HEK293 (cell line): ENCODE data around the gene SOX2.

Source experiments
- CTCF ChIA-PET: fragments of 350-600 bp; formaldehyde crosslinking; extraction: SDS; loops from one replicate; lab custom pipeline; 2021; ENCODE audit warnings: antibody characterized with exemption; lab: Yijun Ruan, JAX
- POLR2A ChIA-PET: fragments of 300-600 bp; formaldehyde crosslinking; extraction: SDS; loops from one replicate; lab custom pipeline; 2020; ENCODE audit warnings: antibody characterized with exemption, inconsistent platforms; lab: Yijun Ruan, JAX
- H3K27ac ChIP-seq: fragments of 200-500 bp; sonication (Bioruptor generic); 2 replicates; pipeline ENCODE4 v1.5.1; 2014; ENCODE audit warnings: low read depth, low read length, control low read depth, inconsistent platforms; ENCODE audit errors: extremely low read depth
- H3K36me3 ChIP-seq, 2 experiments: fragments of 200-500 bp in 1 of 2; sonication (Bioruptor generic) in 1 of 2; 1 replicate in 1 of 2; 2 replicates in 1 of 2; pipeline ENCODE4 v1.5.1; 2014 to 2017; ENCODE audit warnings: inconsistent platforms in 2 of 2, low read length in 2 of 2; ENCODE audit not compliant: control insufficient read depth in 2 of 2, insufficient read depth in 1 of 2
- H3K4me1 ChIP-seq: fragments of 200-500 bp; sonication (Bioruptor generic); 2 replicates; pipeline ENCODE4 v1.5.1; 2014; ENCODE audit warnings: mild to moderate bottlenecking, low read length, inconsistent platforms; ENCODE audit not compliant: control insufficient read depth, insufficient read depth
- H3K4me3 ChIP-seq: 2 replicates; pipeline ENCODE4 v1.5.1; 2011; ENCODE audit warnings: low read depth, mild to moderate bottlenecking, control low read depth, low read length, moderate library complexity
- H3K9me3 ChIP-seq: fragments of 200-500 bp; sonication (Bioruptor generic); 2 replicates; pipeline ENCODE4 v1.5.1; 2014; ENCODE audit warnings: low read depth, low read length, inconsistent platforms; ENCODE audit not compliant: control insufficient read depth, insufficient read depth
- AEBP2 ChIP-seq: fragments of 450-650 bp; formaldehyde crosslinking; IDR thresholded peaks from 2 replicates; pipeline ENCODE4 v1.5.1; 2016; ENCODE audit warnings: missing biosample characterization, missing genetic modification characterization, borderline replicate concordance
- CTCF ChIP-seq: fragments of 450-650 bp; formaldehyde crosslinking; IDR thresholded peaks from 2 replicates; pipeline ENCODE4 v1.5.1; 2016; ENCODE audit warnings: missing biosample characterization, missing genetic modification characterization
- FEZF1 ChIP-seq: fragments of 450-650 bp; formaldehyde crosslinking; IDR thresholded peaks from 2 replicates; pipeline ENCODE4 v1.5.1; 2016; ENCODE audit warnings: missing biosample characterization, missing genetic modification characterization
- KLF7 ChIP-seq: fragments of 450-650 bp; formaldehyde crosslinking; IDR thresholded peaks from 2 replicates; pipeline ENCODE4 v1.5.1; 2016; ENCODE audit warnings: missing biosample characterization, missing genetic modification characterization, borderline replicate concordance
- PRDM1 ChIP-seq: fragments of 450-650 bp; formaldehyde crosslinking; IDR thresholded peaks from 2 replicates; pipeline ENCODE4; 2016; ENCODE audit warnings: missing biosample characterization, missing genetic modification characterization
- RBAK ChIP-seq: fragments of 450-650 bp; formaldehyde crosslinking; IDR thresholded peaks from 2 replicates; pipeline ENCODE4 v1.5.1; 2016; ENCODE audit warnings: missing biosample characterization, missing genetic modification characterization
- SCRT1 ChIP-seq: fragments of 450-650 bp; formaldehyde crosslinking; IDR thresholded peaks from 2 replicates; pipeline ENCODE4 v1.5.1; 2016; ENCODE audit warnings: missing biosample characterization, missing genetic modification characterization, borderline replicate concordance
- SP7 ChIP-seq: fragments of 450-650 bp; formaldehyde crosslinking; IDR thresholded peaks from 2 replicates; pipeline ENCODE4 v1.5.1; 2016; ENCODE audit warnings: missing biosample characterization, missing genetic modification characterization
- ZBTB17 ChIP-seq: fragments of 450-650 bp; formaldehyde crosslinking; IDR thresholded peaks from 2 replicates; pipeline ENCODE4 v1.5.1; 2016; ENCODE audit warnings: missing biosample characterization, missing genetic modification characterization
- ZBTB21 ChIP-seq: fragments of 450-650 bp; formaldehyde crosslinking; IDR thresholded peaks from 2 replicates; pipeline ENCODE4 v1.5.1; 2017; ENCODE audit warnings: missing biosample characterization, missing genetic modification characterization
- ZEB2 ChIP-seq: fragments of 450-650 bp; formaldehyde crosslinking; IDR thresholded peaks from 2 replicates; pipeline ENCODE4 v1.5.1; 2016; ENCODE audit warnings: missing biosample characterization, missing genetic modification characterization
- ZIC2 ChIP-seq: fragments of 450-650 bp; formaldehyde crosslinking; IDR thresholded peaks from 2 replicates; pipeline ENCODE4 v1.5.1; 2016; ENCODE audit warnings: missing biosample characterization, missing genetic modification characterization
- ZNF133 ChIP-seq: fragments of 450-650 bp; formaldehyde crosslinking; IDR thresholded peaks from 2 replicates; pipeline ENCODE4 v1.5.1; 2016; ENCODE audit warnings: missing biosample characterization, missing genetic modification characterization
- ZNF138 ChIP-seq: fragments of 450-650 bp; formaldehyde crosslinking; IDR thresholded peaks from 2 replicates; pipeline ENCODE4 v1.5.1; 2016; ENCODE audit warnings: missing biosample characterization, missing genetic modification characterization, borderline replicate concordance
- ZNF18 ChIP-seq: fragments of 450-650 bp; formaldehyde crosslinking; IDR thresholded peaks from 2 replicates; pipeline ENCODE4 v1.5.1; 2016; ENCODE audit warnings: missing biosample characterization, missing genetic modification characterization
- ZNF266 ChIP-seq: fragments of 450-650 bp; formaldehyde crosslinking; IDR thresholded peaks from 2 replicates; pipeline ENCODE4 v1.5.1; 2016; ENCODE audit warnings: missing biosample characterization, missing genetic modification characterization, low read depth
- ZNF529 ChIP-seq: fragments of 450-650 bp; formaldehyde crosslinking; IDR thresholded peaks from 2 replicates; pipeline ENCODE4 v1.5.1; 2017; ENCODE audit warnings: missing genetic modification characterization, missing biosample characterization; ENCODE audit not compliant: insufficient replicate concordance
- ZNF548 ChIP-seq: fragments of 450-650 bp; formaldehyde crosslinking; IDR thresholded peaks from 2 replicates; pipeline ENCODE4 v1.5.1; 2016; ENCODE audit warnings: missing biosample characterization, missing genetic modification characterization
- ZNF561 ChIP-seq: fragments of 450-650 bp; IDR thresholded peaks from 2 replicates; pipeline ENCODE4 v1.5.1; 2018; ENCODE audit warnings: missing biosample characterization, missing genetic modification characterization, borderline replicate concordance
- ZNF610 ChIP-seq: fragments of 450-650 bp; formaldehyde crosslinking; IDR thresholded peaks from 2 replicates; pipeline ENCODE4 v1.5.1; 2016; ENCODE audit warnings: missing biosample characterization, missing genetic modification characterization, borderline replicate concordance
- ZNF626 ChIP-seq: fragments of 450-650 bp; sonication (Bioruptor Pico); formaldehyde crosslinking; IDR thresholded peaks from 2 replicates; pipeline ENCODE4 v1.5.1; 2018; ENCODE audit warnings: missing biosample characterization, missing genetic modification characterization, inconsistent platforms
- ZNF654 ChIP-seq: fragments of 450-650 bp; formaldehyde crosslinking; IDR thresholded peaks from 2 replicates; pipeline ENCODE4 v1.5.1; 2016; ENCODE audit warnings: low read depth, missing biosample characterization, missing genetic modification characterization
- ZNF660 ChIP-seq: fragments of 450-650 bp; IDR thresholded peaks from 2 replicates; pipeline ENCODE4 v1.5.1; 2018; ENCODE audit warnings: missing biosample characterization, mild to moderate bottlenecking, missing genetic modification characterization
- ZNF704 ChIP-seq: fragments of 450-650 bp; formaldehyde crosslinking; IDR thresholded peaks from 2 replicates; pipeline ENCODE4 v1.5.1; 2016; ENCODE audit warnings: missing biosample characterization, missing genetic modification characterization
- ZNF776 ChIP-seq: fragments of 450-650 bp; formaldehyde crosslinking; IDR thresholded peaks from 2 replicates; pipeline ENCODE4 v1.5.0; 2017; ENCODE audit warnings: missing biosample characterization, missing genetic modification characterization, borderline replicate concordance
- ZNF777 ChIP-seq: fragments of 450-650 bp; formaldehyde crosslinking; IDR thresholded peaks from 2 replicates; pipeline ENCODE4 v1.5.1; 2017; ENCODE audit warnings: missing biosample characterization, missing genetic modification characterization, borderline replicate concordance
- ZNF837 ChIP-seq: fragments of 450-650 bp; formaldehyde crosslinking; IDR thresholded peaks from 2 replicates; pipeline ENCODE4 v1.5.1; 2016; ENCODE audit warnings: missing biosample characterization, missing genetic modification characterization
- ZSCAN16 ChIP-seq: fragments of 450-650 bp; formaldehyde crosslinking; IDR thresholded peaks from 2 replicates; pipeline ENCODE4 v1.5.1; 2016; ENCODE audit warnings: missing biosample characterization, missing genetic modification characterization
- ZSCAN5A ChIP-seq: fragments of 450-650 bp; formaldehyde crosslinking; IDR thresholded peaks from 2 replicates; pipeline ENCODE4 v1.5.1; 2016; ENCODE audit warnings: missing biosample characterization, missing genetic modification characterization

The SOX2 gene

GRCh38 chr3:181700168-181701087 is 11.3 kb upstream of the SOX2 start:
- H3K4me1 ChIP-seq: no peaks in the 10 kb centered on the region; the same call in 1 of the 2 replicates
- CTCF ChIA-PET: interaction anchor here (0.5 to 4.8 kb wide), 28 partner anchors 9 to 1123 kb away, joined by 3 to 31 read pairs (median 4); partner anchors contain the start of gene DNAJC19
- H3K27ac ChIP-seq: no peak overlapping the region
- 0 out of 2 replicates have a peak overlapping the region, but pooled peaks have one; percentile 6 for H3K4me3 ChIP-seq
- POLR2A ChIA-PET: no interaction called here
- no peaks in the 10 kb centered on the region for H3K9me3 ChIP-seq
- no peaks in the 10 kb centered on the region for H3K36me3 ChIP-seq
- TF ChIP-seq ZNF18 (tag by site-specific recombination) (no peak), ZBTB21 (no peak), CTCF (tag by site-specific recombination) (peak; percentile 64), ZIC2 (tag by site-specific recombination) (no peak), ZNF776 (tag by site-specific recombination) (no peak), ZNF837 (tag by site-specific recombination) (no peak), ZNF610 (tag by site-specific recombination) (0 out of 2 replicates have a peak, but pooled peaks have one; percentile 25), KLF7 (no peak), ZBTB17 (tag by site-specific recombination) (no peak), ZNF561 (tag by site-specific recombination) (peak; percentile 99), ZNF654 (tag by site-specific recombination) (peak; percentile 71), FEZF1 (no peak), ZNF529 (tag by site-specific recombination) (no peak), ZNF660 (tag by site-specific recombination) (0 out of 2 replicates have a peak, but pooled peaks have one; percentile 59), ZNF626 (tag by site-specific recombination) (no peak), ZNF133 (tag by site-specific recombination) (no peak), ZNF266 (tag by site-specific recombination) (no peak), ZNF138 (tag by site-specific recombination) (no peak), PRDM1 (tag by site-specific recombination) (peak; percentile 11; the same call in 1 of the 2 replicates), RBAK (tag by site-specific recombination) (no peak), ZNF548 (no peak), SCRT1 (tag by site-specific recombination) (no peak), ZSCAN5A (tag by site-specific recombination) (no peak), AEBP2 (tag by site-specific recombination) (no peak), ZEB2 (peak; percentile 20; the same call in 1 of the 2 replicates), ZNF777 (tag by site-specific recombination) (no peak), ZNF704 (tag by site-specific recombination) (no peak), ZSCAN16 (tag by site-specific recombination) (no peak), SP7 (tag by site-specific recombination) (peak; percentile 32; the same call in 1 of the 2 replicates)
